K562 (cell line): ENCODE measurements around the gene ZBTB48.

Experiments
- EP300 ChIP-seq: IDR thresholded peaks from 2 replicates; pipeline ENCODE4 v1.6.1; 2012; ENCODE audit warnings: low read length, improper control_type of control experiment
- FOSL1 ChIP-seq: fragments of 200-800 bp; sonication (Bioruptor generic); conservative IDR thresholded peaks from 2 replicates; pipeline ENCODE4 v1.6.1; 2016; ENCODE audit warnings: missing genetic modification characterization, missing compliant biosample characterization
- HNRNPK ChIP-seq: fragments of 200-400 bp; formaldehyde crosslinking; IDR thresholded peaks from one replicate; pipeline ENCODE4 v1.6.1; 2018; ENCODE audit warnings: mild to moderate bottlenecking, low read depth, low read length; ENCODE audit not compliant: poor library complexity, severe bottlenecking
- KLF1 ChIP-seq: fragments of 450-650 bp; IDR thresholded peaks from 2 replicates; pipeline ENCODE4 v1.6.1; 2016; ENCODE audit warnings: missing genetic modification characterization, missing compliant biosample characterization
- MAFF ChIP-seq: IDR thresholded peaks from 2 replicates; pipeline ENCODE4 v1.6.1; 2012; ENCODE audit warnings: low read length, improper control_type of control experiment
- SETDB1 ChIP-seq: IDR thresholded peaks from one replicate; pipeline ENCODE4 v1.6.1; 2012; ENCODE audit warnings: low read length, control low read depth, inconsistent platforms
- SMARCA5 ChIP-seq: fragments of 450-650 bp; IDR thresholded peaks from 2 replicates; pipeline ENCODE4 v1.6.1; 2016
- TBL1XR1 ChIP-seq, 2 experiments: IDR thresholded peaks; 2 replicates each; pipeline ENCODE4 v1.6.1; 2012; ENCODE audit warnings: improper control_type of control experiment in 2 of 2, low read length in 2 of 2, mild to moderate bottlenecking in 1 of 2
- YY1 ChIP-seq, 3 experiments: IDR thresholded peaks; 2 replicates each; pipeline ENCODE4 v1.6.1; 2011; ENCODE audit warnings: low read length in 2 of 3, mild to moderate bottlenecking in 2 of 3, moderate library complexity in 2 of 3, borderline replicate concordance in 1 of 3, control low read depth in 1 of 3, low read depth in 1 of 3; ENCODE audit not compliant: insufficient read depth in 3 of 3, insufficient replicate concordance in 2 of 3, control insufficient read depth in 1 of 3, insufficient read length in 1 of 3; ENCODE audit errors: extremely low read depth in 1 of 3
- ZNF23 ChIP-seq: fragments of 250-450 bp; sonication (Bioruptor Pico); IDR thresholded peaks from 2 replicates; pipeline ENCODE4 v1.4.0; 2020; ENCODE audit warnings: mild to moderate bottlenecking
- ZNF274 ChIP-seq: IDR thresholded peaks from 2 replicates; pipeline ENCODE4 v1.6.1; 2011; ENCODE audit warnings: low read depth, mild to moderate bottlenecking, low read length, moderate library complexity, borderline replicate concordance
- ZNF766 ChIP-seq: fragments of 200-800 bp; sonication (Bioruptor generic); conservative IDR thresholded peaks from 2 replicates; pipeline ENCODE4 v1.6.1; 2016; ENCODE audit warnings: missing genetic modification characterization, missing compliant biosample characterization
- TF ChIP-seq, protein P1 (sequence below): fragments of 450-650 bp; IDR thresholded peaks from 2 replicates; pipeline ENCODE4 v1.7.1; 2018; ENCODE audit warnings: mild to moderate bottlenecking, low read depth; ENCODE audit not compliant: partially characterized antibody
- TF ChIP-seq, protein P2 (sequence below): sonication (generic); formaldehyde crosslinking; IDR thresholded peaks from 2 replicates; pipeline ENCODE4 v1.9.0; 2022; ENCODE audit warnings: mild to moderate bottlenecking, missing genetic modification reagents

DNA sequence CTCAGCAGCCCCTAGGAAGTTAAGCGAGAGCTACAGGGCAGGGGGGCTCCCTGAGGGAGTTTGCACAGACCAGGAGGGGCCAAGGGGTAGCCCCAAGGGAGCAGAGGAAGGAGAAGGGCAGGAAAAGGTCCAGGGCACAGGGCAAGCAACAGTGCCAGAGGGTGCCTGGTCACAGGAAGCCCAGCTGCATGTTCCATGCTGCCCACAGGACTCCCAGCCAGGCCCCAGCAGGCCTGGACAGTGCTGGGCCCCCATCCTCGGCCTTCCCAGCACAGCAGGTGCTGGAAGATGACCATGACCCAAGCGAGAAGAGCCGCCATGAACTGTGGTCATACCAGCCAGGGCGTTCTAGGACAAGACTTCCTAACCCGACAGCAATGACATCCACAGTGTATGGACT, 11.8 kb downstream of the ZBTB48 start:
- no peak for TF ChIP-seq ZNF23 (CRISPR knock-in tag)
- TF ChIP-seq ZNF766, result no peak
- no peak for TF ChIP-seq FOSL1 (tag)
- TF ChIP-seq HNRNPK, result no peak
- TF ChIP-seq YY1 (IDR thresholded peaks at IDR 0.05; ENCODE audit: borderline replicate concordance in 1 of 3, control insufficient read depth in 1 of 3, extremely low read depth in 1 of 3, insufficient read depth in 3 of 3, insufficient read length in 1 of 3, insufficient replicate concordance in 2 of 3, low read depth in 1 of 3, low read length in 2 of 3), result no peak
- TF ChIP-seq, protein P1, sequence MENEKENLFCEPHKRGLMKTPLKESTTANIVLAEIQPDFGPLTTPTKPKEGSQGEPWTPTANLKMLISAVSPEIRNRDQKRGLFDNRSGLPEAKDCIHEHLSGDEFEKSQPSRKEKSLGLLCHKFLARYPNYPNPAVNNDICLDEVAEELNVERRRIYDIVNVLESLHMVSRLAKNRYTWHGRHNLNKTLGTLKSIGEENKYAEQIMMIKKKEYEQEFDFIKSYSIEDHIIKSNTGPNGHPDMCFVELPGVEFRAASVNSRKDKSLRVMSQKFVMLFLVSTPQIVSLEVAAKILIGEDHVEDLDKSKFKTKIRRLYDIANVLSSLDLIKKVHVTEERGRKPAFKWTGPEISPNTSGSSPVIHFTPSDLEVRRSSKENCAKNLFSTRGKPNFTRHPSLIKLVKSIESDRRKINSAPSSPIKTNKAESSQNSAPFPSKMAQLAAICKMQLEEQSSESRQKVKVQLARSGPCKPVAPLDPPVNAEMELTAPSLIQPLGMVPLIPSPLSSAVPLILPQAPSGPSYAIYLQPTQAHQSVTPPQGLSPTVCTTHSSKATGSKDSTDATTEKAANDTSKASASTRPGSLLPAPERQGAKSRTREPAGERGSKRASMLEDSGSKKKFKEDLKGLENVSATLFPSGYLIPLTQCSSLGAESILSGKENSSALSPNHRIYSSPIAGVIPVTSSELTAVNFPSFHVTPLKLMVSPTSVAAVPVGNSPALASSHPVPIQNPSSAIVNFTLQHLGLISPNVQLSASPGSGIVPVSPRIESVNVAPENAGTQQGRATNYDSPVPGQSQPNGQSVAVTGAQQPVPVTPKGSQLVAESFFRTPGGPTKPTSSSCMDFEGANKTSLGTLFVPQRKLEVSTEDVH, result no peak
- no peak for TF ChIP-seq EP300
- no peak for TF ChIP-seq ZNF274
- no peak for TF ChIP-seq SMARCA5
- TF ChIP-seq, protein P2, sequence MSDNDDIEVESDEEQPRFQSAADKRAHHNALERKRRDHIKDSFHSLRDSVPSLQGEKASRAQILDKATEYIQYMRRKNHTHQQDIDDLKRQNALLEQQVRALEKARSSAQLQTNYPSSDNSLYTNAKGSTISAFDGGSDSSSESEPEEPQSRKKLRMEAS (CRISPR knock-in tag), result no peak
- TF ChIP-seq TBL1XR1 (IDR thresholded peaks at IDR 0.05; ENCODE audit: low read length in 2 of 2), result no peak
- TF ChIP-seq KLF1 (tag), result no peak
- no peak for TF ChIP-seq SETDB1
- TF ChIP-seq MAFF, result no peak
